HG02885 (cell line): ENCODE results near the gene PARP12.
"Not testable (repeated sequence)": the region's sequence is repeated elsewhere in the genome, so short reads cannot be mapped to it uniquely, and the experiment has no call there.

Source experiments
- ATAC-seq: cut with Tn5 transposase; IDR thresholded peaks from one replicate; pipeline ENCODE4 v1.9.1; 2021; ENCODE audit warnings: mild to moderate bottlenecking; ENCODE audit not compliant: unreplicated experiment, poor library complexity

Gene PARP12

DNA sequence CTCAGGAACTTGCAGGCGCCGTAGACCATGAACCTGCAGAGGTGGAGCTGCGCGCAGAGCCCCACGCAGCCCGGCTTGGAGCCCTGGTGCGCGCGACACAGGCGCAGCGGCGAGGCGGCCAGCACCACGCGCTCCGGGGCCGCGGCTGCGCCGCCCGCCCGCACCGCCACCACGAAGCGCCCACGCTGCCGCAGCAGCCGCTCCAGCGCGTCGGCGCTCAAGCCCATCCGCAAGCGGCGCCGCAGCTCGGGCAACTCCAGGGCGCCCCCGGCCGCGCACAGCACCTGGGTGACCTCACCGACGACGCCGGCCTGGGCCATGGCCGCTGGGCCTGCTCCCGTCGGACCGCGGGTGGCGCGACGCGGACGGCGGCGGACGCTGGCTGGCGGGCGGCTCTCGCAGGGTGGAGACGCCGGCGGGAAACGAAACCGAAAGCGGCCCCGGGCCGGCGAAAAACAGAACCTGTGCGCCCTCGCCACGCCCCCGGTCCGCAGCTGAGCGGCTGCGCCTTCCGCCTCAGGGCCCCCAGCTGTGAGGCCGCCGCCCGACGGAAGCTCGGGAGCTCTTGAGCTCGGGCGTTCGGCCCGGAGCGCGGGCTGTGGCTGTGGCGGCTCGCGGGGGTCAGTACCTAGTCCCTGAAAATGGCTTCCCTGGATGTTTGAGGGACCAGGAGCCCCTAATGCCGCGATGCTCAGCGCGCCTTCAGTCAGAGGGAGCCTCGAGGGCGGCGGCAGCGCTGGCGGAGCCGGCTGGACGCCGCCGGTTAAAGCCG is at the start of gene PARP12:
PARP12 (minus strand) TSS at position 424 of the 772 bp plus-strand sequence; CDS start at position 320, 104 bp downstream.
- peak; percentile 96 for ATAC-seq

GRCh38 chr7:140108777-140109176 is 46.0 kb upstream of the PARP12 start:
- not testable (repeated sequence) for ATAC-seq

DNA sequence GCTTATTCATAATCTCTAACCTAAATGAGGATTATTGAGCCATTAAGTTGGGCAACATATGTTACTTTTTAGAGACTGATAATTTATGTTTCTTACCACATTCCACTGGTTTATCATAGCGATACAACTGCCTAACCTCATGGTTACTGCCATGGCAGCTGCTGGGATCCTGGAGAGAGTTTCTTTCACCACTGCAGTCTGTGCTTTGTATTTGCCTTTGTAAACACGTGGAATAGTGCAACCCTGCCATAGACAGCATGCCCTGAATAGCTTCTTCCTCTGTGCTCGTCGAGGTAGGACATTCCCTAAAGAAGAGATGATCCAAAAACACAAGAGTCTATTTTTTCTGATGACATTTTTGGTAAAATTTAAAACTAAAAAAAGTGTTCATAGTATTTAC is 33.7 kb upstream of the PARP12 start:
- ATAC-seq = no peak

- no peak for ATAC-seq
These were observed 30.6 kb upstream of the PARP12 start for GRCh38 chr7:140093375-140093774.

- no peak for ATAC-seq
These were observed 22.7 kb upstream of the PARP12 start for GRCh38 chr7:140085447-140085846.

- peak; percentile 99 for ATAC-seq
These were observed 22.2 kb upstream of the PARP12 start for GRCh38 chr7:140084972-140085371.

GRCh38 chr7:140084142-140084655 is 21.4 kb upstream of the PARP12 start:
- no peak for ATAC-seq

DNA sequence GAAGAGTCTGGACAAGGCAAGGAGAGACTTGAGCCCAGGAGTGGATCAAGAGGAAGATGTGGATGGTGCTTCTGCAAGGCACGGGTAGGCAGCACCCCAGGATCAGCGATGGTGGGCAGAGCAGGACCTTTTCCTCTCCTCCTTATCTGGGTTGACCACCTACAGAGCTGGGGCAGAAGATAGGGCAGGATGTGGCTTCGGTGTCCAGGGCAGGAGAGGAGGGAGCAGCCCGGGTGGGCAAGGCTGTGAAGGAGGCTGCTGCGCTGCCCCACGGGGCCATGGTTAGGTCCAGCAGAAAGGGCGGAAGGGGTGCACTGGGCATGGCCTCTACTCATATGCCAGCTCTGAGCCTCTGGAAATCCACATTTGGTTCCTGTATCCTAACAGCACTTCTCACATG is 20.0 kb upstream of the PARP12 start:
- no peak for ATAC-seq

- ATAC-seq = no peak
These were observed 19.1 kb upstream of the PARP12 start for GRCh38 chr7:140081774-140082425.

GRCh38 chr7:140080919-140081318 is 18.2 kb upstream of the PARP12 start:
- ATAC-seq = no peak

DNA sequence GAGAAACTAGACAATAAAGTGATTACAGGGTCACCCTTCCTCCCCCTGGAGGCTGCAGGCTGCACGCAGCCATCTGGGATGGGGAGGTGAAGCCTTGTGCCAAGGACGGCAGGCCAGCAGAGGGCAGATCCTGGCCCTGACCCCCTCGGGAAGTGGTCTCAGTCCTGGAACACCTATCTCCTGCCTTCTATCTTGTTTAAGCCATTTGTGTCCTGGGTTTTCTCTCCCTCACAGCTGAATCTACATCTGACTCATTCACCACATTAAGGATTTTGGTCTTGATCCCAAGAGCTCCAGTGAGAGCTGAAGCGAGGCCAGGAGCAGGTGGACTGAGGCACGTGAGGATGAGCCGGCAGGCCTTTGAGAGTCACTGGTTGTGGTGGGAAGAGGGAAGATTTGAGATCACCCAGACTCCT is 16.4 kb upstream of the PARP12 start:
- ATAC-seq = no peak

GRCh38 chr7:140078392-140078791 is 15.6 kb upstream of the PARP12 start:
- no peak for ATAC-seq

- no peak for ATAC-seq
These were observed 12.0 kb upstream of the PARP12 start for GRCh38 chr7:140074780-140075179.

GRCh38 chr7:140070546-140070945 is 7.8 kb upstream of the PARP12 start:
- no peak for ATAC-seq

- ATAC-seq = no peak
These were observed 6.7 kb upstream of the PARP12 start for GRCh38 chr7:140069298-140069949.

- ATAC-seq = no peak
These were observed 5.3 kb upstream of the PARP12 start for GRCh38 chr7:140068033-140068432.

GRCh38 chr7:140067052-140067451 is 4.3 kb upstream of the PARP12 start:
- no peak for ATAC-seq

- no peak for ATAC-seq
These were observed 628 bp downstream of the PARP12 start for GRCh38 chr7:140062118-140062527.

DNA sequence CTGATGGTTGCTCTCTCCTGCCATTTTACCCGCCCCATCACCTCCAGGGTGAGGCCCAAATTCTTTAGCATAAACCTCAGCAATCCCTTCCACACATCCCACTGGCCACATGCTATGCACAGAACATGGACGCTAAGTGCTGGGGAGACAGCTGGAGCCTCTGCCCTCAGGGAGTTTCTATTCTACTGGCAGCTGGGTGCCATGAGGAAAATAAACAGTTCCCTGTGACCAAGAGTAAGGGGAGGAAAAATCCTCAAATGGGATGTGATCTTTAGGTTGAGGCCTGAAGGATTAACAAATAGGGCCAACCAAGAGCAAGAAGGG is 1.2 kb downstream of the PARP12 start:
- no peak for ATAC-seq

DNA sequence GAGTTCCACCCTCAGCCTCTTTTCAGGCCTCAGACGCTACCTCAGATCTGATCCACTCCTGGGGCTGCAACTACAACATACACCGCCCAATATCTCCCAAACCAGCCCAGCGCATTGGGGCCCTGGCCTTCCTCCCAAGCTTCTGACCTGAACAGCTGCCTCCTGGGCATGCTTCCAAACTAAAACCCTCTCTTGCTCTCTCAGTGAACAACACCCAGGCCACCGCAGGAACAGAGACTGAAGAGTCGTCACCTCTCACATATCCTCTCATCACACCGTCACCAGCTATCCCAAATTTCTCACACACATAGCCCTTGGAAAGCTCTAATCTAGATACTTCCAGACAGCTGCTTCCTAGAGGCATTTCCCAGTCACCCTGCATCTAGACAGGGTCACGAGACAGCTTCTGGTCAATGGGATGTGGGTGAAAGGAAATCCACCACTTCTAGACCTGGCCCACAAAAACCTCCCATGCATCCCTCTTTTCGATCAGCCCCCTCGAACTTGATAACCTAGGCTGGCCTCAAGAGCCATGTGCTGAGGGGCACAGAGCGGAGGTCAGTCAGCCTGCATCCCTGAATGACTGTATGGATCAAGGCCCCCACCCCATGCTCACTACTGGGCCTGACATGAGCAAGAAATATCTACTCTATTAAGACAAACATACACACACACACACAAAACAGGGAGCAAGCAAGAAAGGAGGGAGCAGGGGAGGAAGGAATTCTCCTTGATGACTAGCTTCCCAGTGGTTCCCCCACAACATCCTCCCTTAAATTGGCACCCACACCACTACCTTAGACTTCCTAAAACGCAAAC is 1.8 kb downstream of the PARP12 start:
- no peak for ATAC-seq
